ENCODE results near the gene RICTOR.

The RICTOR gene

GRCh38 chr5:39017504-39017903 lies 56.7 kb downstream of the RICTOR start:
- Histone ChIP-seq H3K79me2 (ENCODE audit: insufficient read depth, low read depth) (0 out of 2 replicates have a peak, but pooled peaks cover 10% of the 10 kb centered on the region), H4K20me1 (ENCODE audit: insufficient read depth) (no peaks in the 10 kb centered on the region), H3K4me3 (IDR thresholded peaks at IDR 0.05; ENCODE audit: insufficient read depth, low read depth, low read length) (no peak overlapping the region), H3K27ac (no peak overlapping the region), H3K9ac (no peak overlapping the region), H3K36me3 (ENCODE audit: insufficient read depth) (peaks cover 10% of the 10 kb centered on the region; the same call in 1 of the 2 replicates), H3K4me1 (ENCODE audit: low read depth, poor library complexity, severe bottlenecking) (no peaks in the 10 kb centered on the region), H3K27me3 (ENCODE audit: insufficient read depth, low read depth) (no peaks in the 10 kb centered on the region), H3K4me2 (no peak overlapping the region), H2AFZ (ENCODE audit: low read depth) (no peak overlapping the region)
- TF ChIP-seq CTCF (conservative IDR thresholded peaks at IDR 0.05; ENCODE audit: low read depth, low read length), result no peak

- Histone ChIP-seq H3K27ac (no peak overlapping the region), H3K4me3 (IDR thresholded peaks at IDR 0.05; ENCODE audit: insufficient read depth, low read depth, low read length) (no peak overlapping the region), H2AFZ (ENCODE audit: low read depth) (no peak overlapping the region), H3K36me3 (ENCODE audit: insufficient read depth) (peaks cover 10% of the 10 kb centered on the region; the same call in 1 of the 2 replicates), H3K27me3 (ENCODE audit: insufficient read depth, low read depth) (no peaks in the 10 kb centered on the region), H3K9ac (no peak overlapping the region), H4K20me1 (ENCODE audit: insufficient read depth) (no peaks in the 10 kb centered on the region), H3K4me2 (no peak overlapping the region), H3K79me2 (ENCODE audit: insufficient read depth, low read depth) (0 out of 2 replicates have a peak, but pooled peaks cover 10% of the 10 kb centered on the region), H3K4me1 (ENCODE audit: low read depth, poor library complexity, severe bottlenecking) (no peaks in the 10 kb centered on the region)
- TF ChIP-seq CTCF (conservative IDR thresholded peaks at IDR 0.05; ENCODE audit: low read depth, low read length), result no peak
Measured at GRCh38 chr5:39016587-39017275, 57.5 kb downstream of the RICTOR start.

GRCh38 chr5:39015743-39016586 lies 58.2 kb downstream of the RICTOR start:
- Histone ChIP-seq H3K27me3 (ENCODE audit: insufficient read depth, low read depth) (no peaks in the 10 kb centered on the region), H3K79me2 (ENCODE audit: insufficient read depth, low read depth) (0 out of 2 replicates have a peak, but pooled peaks cover 10% of the 10 kb centered on the region), H3K4me2 (no peak overlapping the region), H3K4me3 (IDR thresholded peaks at IDR 0.05; ENCODE audit: insufficient read depth, low read depth, low read length) (no peak overlapping the region), H3K27ac (no peak overlapping the region), H3K36me3 (ENCODE audit: insufficient read depth) (peaks cover 10% of the 10 kb centered on the region; the same call in 1 of the 2 replicates), H3K9ac (no peak overlapping the region), H3K4me1 (ENCODE audit: low read depth, poor library complexity, severe bottlenecking) (no peaks in the 10 kb centered on the region), H4K20me1 (ENCODE audit: insufficient read depth) (no peaks in the 10 kb centered on the region), H2AFZ (ENCODE audit: low read depth) (no peak overlapping the region)
- TF ChIP-seq CTCF (conservative IDR thresholded peaks at IDR 0.05; ENCODE audit: low read depth, low read length), result no peak

GRCh38 chr5:39014561-39014960 lies 59.6 kb downstream of the RICTOR start:
- Histone ChIP-seq H3K27me3 (ENCODE audit: insufficient read depth, low read depth) (no peaks in the 10 kb centered on the region), H3K9ac (no peak overlapping the region), H3K4me3 (IDR thresholded peaks at IDR 0.05; ENCODE audit: insufficient read depth, low read depth, low read length) (no peak overlapping the region), H3K79me2 (ENCODE audit: insufficient read depth, low read depth) (no peaks in the 10 kb centered on the region), H3K4me2 (no peak overlapping the region), H2AFZ (ENCODE audit: low read depth) (no peak overlapping the region), H3K27ac (no peak overlapping the region), H4K20me1 (ENCODE audit: insufficient read depth) (no peaks in the 10 kb centered on the region), H3K4me1 (ENCODE audit: low read depth, poor library complexity, severe bottlenecking) (no peaks in the 10 kb centered on the region), H3K36me3 (ENCODE audit: insufficient read depth) (peaks cover 10% of the 10 kb centered on the region; the same call in 1 of the 2 replicates)
- no peak for TF ChIP-seq CTCF (conservative IDR thresholded peaks at IDR 0.05; ENCODE audit: low read depth, low read length)
